NCI-H2029 (cell line): Measurements from ENCODE around the gene MS4A4E.
"Not testable (repeated sequence)": the region's sequence is repeated elsewhere in the genome, so short reads cannot be mapped to it uniquely, and the experiment has no call there.

Source experiments
- DNase-seq: peaks from one replicate; lab custom pipeline; 2025; lab: John Stamatoyannopoulos, UW

MS4A4E gene

GRCh38 chr11:60221692-60222091 lies 21.2 kb downstream of the MS4A4E start:
- no peak for DNase-seq

GRCh38 chr11:60221181-60221580 lies 21.8 kb downstream of the MS4A4E start:
- no peak for DNase-seq

GRCh38 chr11:60214386-60214785 lies 28.6 kb downstream of the MS4A4E start:
- no peak for DNase-seq

- no peak for DNase-seq
These were observed 31.7 kb downstream of the MS4A4E start for GRCh38 chr11:60211206-60211605.

- no peak for DNase-seq
These were observed 33.0 kb downstream of the MS4A4E start for GRCh38 chr11:60209977-60210376.

- DNase-seq: no peak
These were observed 34.0 kb downstream of the MS4A4E start for GRCh38 chr11:60208951-60209350.

GRCh38 chr11:60208146-60208895 lies 34.6 kb downstream of the MS4A4E start:
- no peak for DNase-seq

- no peak for DNase-seq
These were observed 36.3 kb downstream of the MS4A4E start for GRCh38 chr11:60206616-60207015.

- DNase-seq: no peak
These were observed 38.0 kb downstream of the MS4A4E start for GRCh38 chr11:60204922-60205321.

- DNase-seq: not testable (repeated sequence)
These were observed 41.6 kb downstream of the MS4A4E start for GRCh38 chr11:60201334-60201733.

GRCh38 chr11:60197442-60197841 lies 45.5 kb downstream of the MS4A4E start:
- DNase-seq: no peak

GRCh38 chr11:60195923-60196368 lies 47.0 kb downstream of the MS4A4E start:
- no peak for DNase-seq

- DNase-seq: no peak
These were observed 48.4 kb downstream of the MS4A4E start for GRCh38 chr11:60194511-60194910.

GRCh38 chr11:60193687-60194433 lies 49.1 kb downstream of the MS4A4E start:
- peak; percentile 24 for DNase-seq

GRCh38 chr11:60192564-60192963 lies 50.4 kb downstream of the MS4A4E start:
- not testable (repeated sequence) for DNase-seq

- not testable (repeated sequence) for DNase-seq
These were observed 54.5 kb downstream of the MS4A4E start for GRCh38 chr11:60188481-60188880.

- not testable (repeated sequence) for DNase-seq
These were observed 56.8 kb downstream of the MS4A4E start for GRCh38 chr11:60186128-60186527.

GRCh38 chr11:60185512-60185827 lies 57.5 kb downstream of the MS4A4E start:
- DNase-seq: not testable (repeated sequence)

- DNase-seq: no peak
These were observed 58.0 kb downstream of the MS4A4E start for GRCh38 chr11:60184824-60185511.

GRCh38 chr11:60183591-60184205 lies 59.2 kb downstream of the MS4A4E start:
- no peak for DNase-seq

- no peak for DNase-seq
These were observed 60.2 kb downstream of the MS4A4E start, which contains the start of gene MS4A6A for GRCh38 chr11:60182541-60183330. MS4A6A (minus strand) TSS chr11:60183083; CDS start chr11:60181727, 1,356 bp downstream.
